Thoracic aorta endothelial cell (primary cell): ENCODE results near the gene RNPC3. TPM values are rescaled to one million over a fixed set of nuclear protein-coding genes. Genes with fewer than 3 reads are reported as not detected.

Experiments
- total RNA-seq: library from RNA; depleted of rRNA; stranded (reverse); fragments of >200 nt; gene quantifications from 2 replicates; pipeline ENCODE4 v1.2.3, GENCODE V29; 2012

The RNPC3 gene
- total RNA-seq, result 21.0 and 22.3 TPM in 2 replicates

DNA sequence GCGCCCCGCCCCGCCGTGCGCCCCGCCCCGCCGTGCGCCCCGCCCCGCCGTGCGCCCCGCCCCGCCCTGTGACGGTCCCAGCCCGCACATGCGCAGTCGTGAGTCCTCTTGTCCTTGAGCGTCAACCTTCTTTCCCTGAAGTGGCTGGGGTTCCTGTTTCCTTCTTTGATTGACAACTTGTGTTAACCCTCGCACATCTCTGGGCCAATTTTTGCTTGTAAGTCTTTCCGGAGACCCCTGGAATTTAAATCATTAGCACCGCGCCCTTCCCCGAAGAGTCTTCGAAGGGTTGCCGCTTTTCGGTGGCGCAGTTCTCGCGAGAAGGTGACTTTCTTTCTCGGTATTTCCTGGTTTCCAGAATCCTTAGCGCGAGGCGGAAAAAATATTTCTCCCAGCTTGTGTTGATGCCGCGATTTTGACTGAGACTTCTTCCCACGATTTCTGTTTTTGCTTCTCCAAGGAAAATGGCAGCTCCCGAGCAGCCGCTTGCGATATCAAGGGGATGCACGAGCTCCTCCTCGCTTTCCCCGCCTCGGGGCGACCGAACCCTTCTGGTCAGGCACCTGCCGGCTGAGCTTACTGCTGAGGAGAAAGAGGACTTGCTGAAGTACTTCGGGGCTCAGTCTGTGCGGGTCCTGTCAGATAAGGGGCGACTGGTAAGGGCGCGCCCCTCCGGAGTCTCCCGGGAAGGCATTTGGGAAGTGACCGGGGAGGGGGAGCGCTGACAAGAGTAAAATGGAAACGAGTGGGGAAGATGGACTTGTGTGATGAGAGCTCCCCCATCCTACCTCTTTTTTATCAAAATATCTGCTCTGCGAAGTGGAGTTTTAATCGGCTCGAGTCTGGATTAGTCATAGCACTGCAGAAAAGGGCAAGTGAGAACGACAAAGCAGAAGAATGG, at the start of gene RNPC3:
Gene RNPC3, plus strand, starts transcription at position 93 of the 901 bp plus-strand sequence. Its CDS starts 372 bp downstream, at position 465.

DNA sequence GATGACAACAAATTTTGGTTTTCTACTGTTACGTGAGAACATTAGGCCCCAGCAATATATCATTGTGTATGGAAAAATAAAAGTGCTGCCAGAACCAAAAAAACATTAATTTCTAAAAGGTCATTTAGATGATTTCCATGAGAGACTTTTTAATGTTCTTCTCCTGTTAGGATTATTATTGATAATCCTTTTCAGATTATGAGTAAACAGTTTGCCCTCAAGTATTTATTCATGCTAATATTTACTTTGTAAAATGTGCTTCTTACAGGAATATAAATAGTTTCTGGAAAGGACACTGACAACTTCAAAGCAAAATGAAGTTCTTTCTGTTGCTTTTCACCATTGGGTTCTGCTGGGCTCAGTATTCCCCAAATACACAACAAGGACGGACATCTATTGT, 45.8 kb downstream of the RNPC3 start, which contains the start of gene AMY2B:
Gene AMY2B, plus strand, starts transcription at position 301 of the 400 bp plus-strand sequence. Its CDS starts 14 bp downstream, at position 315.

Other genes with a start within 250 kb of the RNPC3 start
- 1.6 and 2.9 TPM in 2 replicates for gene AMY2B, start 45.9 kb downstream of the RNPC3 start, total RNA-seq
- not detected in 2 replicates for gene AMY2A, start 91.7 kb downstream of the RNPC3 start, total RNA-seq
- not detected in 2 replicates for gene AMY1A, start 130.1 kb downstream of the RNPC3 start, total RNA-seq
- not detected in 2 replicates for gene AMY1B, start 170.5 kb downstream of the RNPC3 start, total RNA-seq
- gene AMY1C, start 224.2 kb downstream of the RNPC3 start, total RNA-seq, result not detected in 2 replicates